ENCODE results near the gene KIF26B.
"Not testable (repeated sequence)": the region's sequence is repeated elsewhere in the genome, so short reads cannot be mapped to it uniquely, and the experiment has no call there.

The KIF26B gene

GRCh38 chr1:245401881-245402587 lies 247.2 kb downstream of the KIF26B start:
- Mint-ChIP-seq H3K4me3 (no peak overlapping the region), H3K4me1 (ENCODE audit: low read depth) (peaks cover 5% of the 10 kb centered on the region), H3K27me3 (peaks cover 25% of the 10 kb centered on the region), H3K27ac (no peak overlapping the region), H3K9me3 (no peaks in the 10 kb centered on the region), H3K36me3 (ENCODE audit: low read depth) (no peaks in the 10 kb centered on the region)
- intact Hi-C loops (cut with micrococcal nuclease), result no loop called here

GRCh38 chr1:245402998-245403397 lies 248.2 kb downstream of the KIF26B start:
- H3K9me3 Mint-ChIP-seq; H3K36me3 Mint-ChIP-seq (ENCODE audit: low read depth); H3K4me3 Mint-ChIP-seq; H3K27ac Mint-ChIP-seq; H3K4me1 Mint-ChIP-seq (ENCODE audit: low read depth); intact Hi-C loops (cut with micrococcal nuclease): not testable (repeated sequence)
- H3K27me3 Mint-ChIP-seq, result peaks cover 18% of the 10 kb centered on the region

GRCh38 chr1:245404527-245404926 lies 249.7 kb downstream of the KIF26B start:
- Mint-ChIP-seq H3K36me3 (ENCODE audit: low read depth) (no peaks in the 10 kb centered on the region), H3K4me1 (ENCODE audit: low read depth) (no peaks in the 10 kb centered on the region), H3K4me3 (no peak overlapping the region), H3K27ac (no peak overlapping the region), H3K27me3 (peaks cover 13% of the 10 kb centered on the region), H3K9me3 (no peaks in the 10 kb centered on the region)
- intact Hi-C loops (cut with micrococcal nuclease), result no loop called here

GRCh38 chr1:245404952-245405351 lies 250.2 kb downstream of the KIF26B start:
- intact Hi-C loops (cut with micrococcal nuclease), result no loop called here
- H3K27ac Mint-ChIP-seq, result no peak overlapping the region
- H3K4me1 Mint-ChIP-seq (ENCODE audit: low read depth), result no peaks in the 10 kb centered on the region
- H3K9me3 Mint-ChIP-seq, result no peaks in the 10 kb centered on the region
- no peaks in the 10 kb centered on the region for H3K36me3 Mint-ChIP-seq (ENCODE audit: low read depth)
- H3K4me3 Mint-ChIP-seq, result no peak overlapping the region
- H3K27me3 Mint-ChIP-seq, result peaks cover 13% of the 10 kb centered on the region

GRCh38 chr1:245406426-245406825 lies 251.6 kb downstream of the KIF26B start:
- Mint-ChIP-seq H3K9me3 (no peaks in the 10 kb centered on the region), H3K27ac (no peak overlapping the region), H3K4me3 (no peak overlapping the region), H3K36me3 (ENCODE audit: low read depth) (no peaks in the 10 kb centered on the region), H3K27me3 (peaks cover 13% of the 10 kb centered on the region), H3K4me1 (ENCODE audit: low read depth) (no peaks in the 10 kb centered on the region)
- intact Hi-C loops (cut with micrococcal nuclease), result no loop called here

GRCh38 chr1:245407983-245408382 lies 253.2 kb downstream of the KIF26B start:
- Mint-ChIP-seq H3K36me3 (ENCODE audit: low read depth) (no peaks in the 10 kb centered on the region), H3K9me3 (no peaks in the 10 kb centered on the region), H3K27ac (no peak overlapping the region), H3K4me3 (no peak overlapping the region), H3K27me3 (peaks cover 8% of the 10 kb centered on the region), H3K4me1 (ENCODE audit: low read depth) (no peaks in the 10 kb centered on the region)
- intact Hi-C loops (cut with micrococcal nuclease), result no loop called here

GRCh38 chr1:245409341-245410195 lies 254.8 kb downstream of the KIF26B start:
- Mint-ChIP-seq H3K27ac (no peak overlapping the region), H3K27me3 (peaks cover 2% of the 10 kb centered on the region), H3K4me3 (no peak overlapping the region), H3K4me1 (ENCODE audit: low read depth) (no peaks in the 10 kb centered on the region), H3K9me3 (no peaks in the 10 kb centered on the region), H3K36me3 (ENCODE audit: low read depth) (no peaks in the 10 kb centered on the region)
- intact Hi-C loops (cut with micrococcal nuclease), result no loop called here

GRCh38 chr1:245411245-245412036 lies 256.7 kb downstream of the KIF26B start:
- H3K4me3 Mint-ChIP-seq, result no peak overlapping the region
- H3K9me3 Mint-ChIP-seq, result no peaks in the 10 kb centered on the region
- no peak overlapping the region for H3K27ac Mint-ChIP-seq
- no peaks in the 10 kb centered on the region for H3K4me1 Mint-ChIP-seq (ENCODE audit: low read depth)
- no peaks in the 10 kb centered on the region for H3K36me3 Mint-ChIP-seq (ENCODE audit: low read depth)
- intact Hi-C loops (cut with micrococcal nuclease), result no loop called here
- peaks cover 2% of the 10 kb centered on the region for H3K27me3 Mint-ChIP-seq

- Mint-ChIP-seq H3K27ac (no peak overlapping the region), H3K27me3 (peaks cover 6% of the 10 kb centered on the region), H3K9me3 (no peaks in the 10 kb centered on the region), H3K4me1 (ENCODE audit: low read depth) (no peaks in the 10 kb centered on the region), H3K36me3 (ENCODE audit: low read depth) (no peaks in the 10 kb centered on the region), H3K4me3 (no peak overlapping the region)
- intact Hi-C loops (cut with micrococcal nuclease), result no loop called here
Observed at GRCh38 chr1:245412306-245412705, 257.5 kb downstream of the KIF26B start.

- intact Hi-C loops (cut with micrococcal nuclease), result no loop called here
- no peak overlapping the region for H3K4me3 Mint-ChIP-seq
Observed at GRCh38 chr1:245416781-245417180, 262.0 kb downstream of the KIF26B start.

GRCh38 chr1:245418077-245418476 lies 263.3 kb downstream of the KIF26B start:
- Mint-ChIP-seq H3K4me3 (no peak overlapping the region), H3K27ac (no peak overlapping the region), H3K36me3 (ENCODE audit: low read depth) (no peaks in the 10 kb centered on the region), H3K4me1 (ENCODE audit: low read depth) (no peaks in the 10 kb centered on the region), H3K27me3 (peaks cover 34% of the 10 kb centered on the region), H3K9me3 (no peaks in the 10 kb centered on the region)
- intact Hi-C loops (cut with micrococcal nuclease), result no loop called here

More at GRCh38 chr1:245416781-245417180, 262.0 kb downstream of the KIF26B start:
- no peaks in the 10 kb centered on the region for H3K9me3 Mint-ChIP-seq
- no peaks in the 10 kb centered on the region for H3K4me1 Mint-ChIP-seq (ENCODE audit: low read depth)
- no peaks in the 10 kb centered on the region for H3K36me3 Mint-ChIP-seq (ENCODE audit: low read depth)
- peaks cover 31% of the 10 kb centered on the region for H3K27me3 Mint-ChIP-seq
- H3K27ac Mint-ChIP-seq, result no peak overlapping the region

- no peak overlapping the region for H3K4me3 Mint-ChIP-seq
- peaks cover 34% of the 10 kb centered on the region for H3K27me3 Mint-ChIP-seq
- H3K36me3 Mint-ChIP-seq (ENCODE audit: low read depth), result no peaks in the 10 kb centered on the region
- intact Hi-C loops (cut with micrococcal nuclease), result no loop called here
- H3K27ac Mint-ChIP-seq, result no peak overlapping the region
- no peaks in the 10 kb centered on the region for H3K9me3 Mint-ChIP-seq
- no peaks in the 10 kb centered on the region for H3K4me1 Mint-ChIP-seq (ENCODE audit: low read depth)
Observed at GRCh38 chr1:245419461-245419978, 264.7 kb downstream of the KIF26B start.

- Mint-ChIP-seq H3K4me1 (ENCODE audit: low read depth) (no peaks in the 10 kb centered on the region), H3K27ac (no peak overlapping the region), H3K36me3 (ENCODE audit: low read depth) (no peaks in the 10 kb centered on the region), H3K9me3 (no peaks in the 10 kb centered on the region), H3K4me3 (no peak overlapping the region), H3K27me3 (peaks cover 34% of the 10 kb centered on the region)
- intact Hi-C loops (cut with micrococcal nuclease), result no loop called here
Observed at GRCh38 chr1:245419989-245420388, 265.2 kb downstream of the KIF26B start.

- Mint-ChIP-seq H3K9me3 (no peaks in the 10 kb centered on the region), H3K27me3 (peaks cover 34% of the 10 kb centered on the region), H3K4me1 (ENCODE audit: low read depth) (no peaks in the 10 kb centered on the region), H3K36me3 (ENCODE audit: low read depth) (no peaks in the 10 kb centered on the region), H3K4me3 (no peak overlapping the region), H3K27ac (no peak overlapping the region)
- intact Hi-C loops (cut with micrococcal nuclease), result no loop called here
Observed at GRCh38 chr1:245420926-245421325, 266.1 kb downstream of the KIF26B start.

Measured in dendritic cell treated with granulocyte-macrophage colony-stimulating factor and Interleukin-4, amounts not matched to agents 40 ng/mL and 50 ng/mL, for 4 days (primary cell).